Stimulated activated CD4-positive, alpha-beta T cell treated with anti-CD3 and anti-CD28 coated beads, Interleukin-12 subunit alpha, Interleukin-12 subunit beta, amount 100 ng/mL, for 48 hours (primary cell): Measurements from ENCODE around the gene ATP7B.
"Not testable (repeated sequence)": the region's sequence is repeated elsewhere in the genome, so short reads cannot be mapped to it uniquely, and the experiment has no call there.

Source experiments
- DNase-seq, 3 donors: peaks; one replicate each; pipeline ENCODE4 v3.0.0-alpha.2; 2020; ENCODE audit warnings: low read depth in 2 of 3, low spot score in 1 of 3

The ATP7B gene

GRCh38 chr13:52006523-52007245 is 4.6 kb downstream of the ATP7B start:
- DNase-seq: no peak

DNA sequence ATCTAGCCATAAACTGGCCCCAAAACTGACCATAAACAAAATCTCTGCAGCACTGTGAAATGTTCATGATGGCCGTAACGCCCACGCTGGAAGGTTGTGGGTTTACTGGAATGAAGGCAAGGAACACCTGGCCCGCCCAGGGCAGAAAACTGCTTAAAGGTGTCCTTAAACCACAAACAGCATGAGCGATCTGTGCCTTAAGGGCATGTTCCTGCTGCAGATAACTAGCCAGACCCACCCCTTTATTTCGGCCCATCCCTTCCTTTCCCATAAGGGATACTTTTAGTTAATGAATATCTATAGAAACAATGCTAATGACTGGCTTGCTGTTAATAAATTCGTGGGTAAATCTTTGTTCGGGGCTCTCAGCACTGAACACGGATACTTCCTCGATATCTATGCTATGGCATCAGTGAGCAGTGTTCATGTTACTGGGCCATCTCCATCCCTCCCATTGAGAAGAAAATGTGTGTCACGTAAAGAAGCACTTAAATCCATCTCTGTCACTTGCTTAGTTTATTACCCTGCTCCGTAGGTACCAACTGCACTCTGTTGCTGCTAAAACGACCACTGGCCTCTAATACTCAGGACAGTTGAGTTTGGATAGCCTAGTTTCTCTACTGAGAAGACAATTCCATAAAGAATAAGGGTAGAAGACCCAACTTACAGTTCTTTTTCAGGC is 5.3 kb downstream of the ATP7B start:
- no peak for DNase-seq

DNA sequence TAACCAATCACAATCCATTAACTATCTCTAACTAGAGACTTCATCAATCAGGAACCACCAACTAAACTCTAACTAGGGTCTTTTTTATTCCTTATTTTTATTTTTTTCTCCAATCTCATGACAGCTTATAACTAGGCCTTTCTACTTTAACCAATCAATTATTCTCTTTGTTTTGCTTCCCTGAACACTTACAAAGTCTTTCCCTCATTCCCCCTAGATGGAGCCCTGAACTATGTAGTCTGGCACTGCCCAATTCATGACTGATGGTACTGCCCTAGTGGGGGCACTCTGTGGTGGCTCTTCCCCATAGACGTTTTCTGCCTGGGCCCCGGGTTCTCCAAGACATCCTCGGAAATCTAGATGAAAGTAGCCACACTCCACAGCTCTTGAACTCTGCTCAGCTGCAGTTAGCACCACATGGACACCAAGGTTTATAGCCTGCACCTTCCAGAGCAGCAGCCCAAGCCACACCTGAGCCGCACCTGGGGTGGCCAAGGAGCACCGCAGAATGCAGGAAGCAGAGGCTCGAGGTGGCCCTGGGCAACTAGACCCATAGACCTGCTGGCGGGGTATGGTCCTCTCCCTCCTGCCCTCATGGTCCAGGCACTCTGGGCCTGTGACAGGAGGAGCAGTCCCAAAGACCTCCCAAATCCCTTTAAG is 6.6 kb downstream of the ATP7B start:
- no peak for DNase-seq

DNA sequence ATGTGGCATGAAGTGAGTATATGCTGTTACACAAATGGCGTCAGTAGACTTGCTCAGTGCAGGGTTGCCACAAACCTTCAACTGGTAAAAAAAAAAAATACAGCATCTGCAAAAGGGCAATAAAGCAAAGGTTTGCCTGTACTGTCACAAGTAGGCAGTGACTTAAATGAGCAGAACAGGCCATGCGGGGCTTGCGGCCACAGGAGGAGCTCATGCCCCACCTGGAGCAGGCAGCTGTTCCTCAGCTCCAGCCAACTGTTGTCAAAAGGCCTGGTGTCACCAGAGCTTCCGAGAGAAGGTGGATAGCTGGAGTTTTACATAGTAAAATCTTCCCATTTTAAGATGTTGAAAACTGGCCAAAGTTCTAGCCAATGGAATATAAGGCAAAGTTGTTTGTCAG is 7.7 kb downstream of the ATP7B start:
- DNase-seq: no peak

- DNase-seq: no peak
These were observed 8.9 kb downstream of the ATP7B start for GRCh38 chr13:52002361-52002760.

GRCh38 chr13:52001120-52001731 is 10.0 kb downstream of the ATP7B start:
- DNase-seq: no peak

- no peak for DNase-seq
These were observed 11.3 kb downstream of the ATP7B start for GRCh38 chr13:51999921-52000320.

DNA sequence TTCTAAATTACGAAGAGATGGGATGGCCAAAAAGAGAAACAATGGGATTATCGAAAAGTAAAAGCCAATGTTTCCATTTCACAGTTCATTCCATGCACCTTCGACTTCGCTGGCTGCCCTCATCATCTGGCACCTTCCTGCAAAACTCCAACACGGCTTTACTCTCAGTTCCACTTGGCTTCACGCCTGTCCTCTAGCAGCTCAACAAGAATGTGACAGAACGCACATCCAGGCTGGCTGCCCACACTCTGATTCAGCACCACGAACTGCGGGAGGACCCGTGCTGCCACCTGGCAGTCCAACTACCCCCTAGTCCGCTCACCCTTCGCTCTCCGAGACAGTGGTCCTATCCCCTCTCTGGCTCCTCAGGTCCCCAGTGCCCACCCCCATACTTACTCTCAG is 11.7 kb downstream of the ATP7B start:
- DNase-seq: no peak

DNA sequence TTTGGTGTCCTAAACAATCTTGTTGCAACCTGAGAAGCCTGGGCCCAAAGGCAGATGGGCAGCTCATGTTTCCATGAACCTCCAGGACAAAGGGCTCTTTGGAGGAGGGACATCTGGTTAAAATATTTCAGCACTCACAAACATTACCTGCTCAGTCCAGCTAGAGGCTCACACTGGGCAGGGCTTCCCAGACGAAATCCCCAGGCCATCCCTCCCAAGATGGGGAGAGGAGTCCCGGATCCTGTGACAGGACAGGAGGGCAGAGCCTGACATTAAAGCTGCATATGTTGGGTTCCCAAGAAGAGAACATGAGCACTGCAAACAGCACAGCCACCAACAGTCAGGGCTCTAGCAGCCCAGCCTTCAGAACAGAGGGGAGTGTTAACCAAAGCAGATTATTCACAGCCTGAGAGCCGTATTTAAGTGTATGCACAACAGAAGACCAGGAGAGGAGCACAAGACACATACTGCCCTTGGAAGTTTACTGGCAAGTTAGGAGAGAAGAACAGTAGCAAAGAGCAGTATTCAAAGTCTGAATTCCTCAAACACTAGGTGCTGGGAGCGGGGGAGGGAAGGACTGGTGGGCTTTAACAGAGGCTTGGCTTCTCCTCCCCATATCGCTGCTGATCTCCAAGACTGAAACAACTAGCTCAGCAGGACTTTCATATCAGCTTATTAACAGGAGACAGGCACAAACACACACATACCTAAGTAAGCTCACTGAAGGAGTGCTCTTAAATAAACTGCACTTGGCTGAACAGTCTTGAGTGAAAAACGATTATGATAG is 12.3 kb downstream of the ATP7B start:
- no peak for DNase-seq

- DNase-seq: no peak
These were observed 13.5 kb downstream of the ATP7B start for GRCh38 chr13:51997641-51998330.

DNA sequence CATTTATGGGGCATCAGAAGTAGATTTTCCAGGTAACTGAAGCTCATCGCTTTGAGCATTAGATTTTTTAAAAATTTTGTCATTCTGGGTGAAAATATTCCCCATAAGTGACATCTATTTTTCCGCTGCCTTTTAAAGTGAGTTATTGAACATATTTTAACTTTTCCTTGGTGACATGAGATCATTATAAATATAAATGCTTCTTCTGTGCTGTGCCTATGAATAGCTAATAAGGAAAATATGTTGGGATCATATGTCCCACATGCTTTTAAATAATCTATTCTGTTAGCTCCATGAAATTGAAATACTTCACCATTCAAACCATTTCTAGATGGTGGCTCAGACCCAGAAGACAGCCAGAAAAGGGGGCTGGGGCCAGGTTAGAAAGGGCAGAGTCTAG is 14.1 kb downstream of the ATP7B start:
- DNase-seq: no peak

DNA sequence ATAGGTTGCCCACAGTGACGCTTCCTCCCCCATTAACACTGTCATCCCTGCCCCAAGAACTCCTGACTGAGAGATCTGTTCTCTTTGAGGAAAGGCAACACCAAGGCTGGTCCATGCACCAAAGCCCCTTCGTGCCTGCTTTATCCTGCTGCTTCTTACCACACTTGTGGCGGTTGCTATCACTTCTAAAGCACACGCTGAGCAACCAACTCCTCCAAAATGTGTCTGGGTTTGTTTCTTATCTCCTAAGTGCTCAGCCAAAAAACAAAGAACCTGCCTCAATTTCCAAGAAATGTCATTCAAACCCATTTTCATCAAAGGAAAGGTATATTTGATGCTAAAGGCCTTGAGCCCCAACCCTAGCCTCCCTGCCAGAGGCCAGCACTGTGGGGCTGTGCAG is 14.6 kb downstream of the ATP7B start:
- DNase-seq: no peak

DNA sequence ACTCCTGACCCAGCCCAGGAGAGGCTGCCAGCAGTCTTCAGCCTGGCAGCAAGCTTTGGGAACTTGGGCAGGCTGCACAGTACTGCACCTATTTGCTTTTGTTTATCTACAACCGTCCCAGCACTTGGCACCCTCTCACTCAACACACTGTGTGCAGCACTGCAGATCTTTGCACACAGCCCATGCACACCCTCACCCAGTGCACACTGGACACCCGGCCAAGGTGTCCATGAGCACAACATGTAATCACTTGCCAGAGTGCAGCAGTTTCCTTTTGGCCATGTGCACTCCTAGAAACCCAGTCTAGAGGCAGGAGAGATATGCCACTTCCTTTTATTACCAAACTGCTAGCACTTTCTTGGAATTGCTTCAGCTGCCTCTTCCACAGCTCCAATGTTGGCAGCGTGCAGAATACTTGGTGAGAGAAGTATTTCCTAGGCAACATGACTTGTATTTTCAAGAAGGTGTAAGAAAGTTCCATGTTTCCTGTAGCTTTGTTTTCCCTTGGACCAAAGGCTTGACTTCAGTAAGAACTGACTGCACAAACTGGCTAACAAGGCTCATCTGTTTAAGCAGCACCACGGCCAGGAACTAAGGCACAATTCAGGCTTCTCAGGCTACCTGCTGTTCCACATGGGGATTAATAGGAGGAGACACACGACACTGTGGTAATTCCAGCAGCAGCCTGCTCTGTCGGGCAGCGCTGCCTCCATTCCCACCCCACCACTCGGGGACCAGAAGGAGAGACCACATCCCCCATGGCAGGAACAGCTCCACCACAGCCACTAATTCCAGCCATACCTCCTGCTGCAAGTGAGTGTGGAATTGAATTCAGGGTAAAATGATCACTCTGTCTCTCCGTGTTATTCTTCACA is 15.3 kb downstream of the ATP7B start:
- no peak for DNase-seq

GRCh38 chr13:51993713-51994112 is 17.5 kb downstream of the ATP7B start:
- DNase-seq: no peak

- DNase-seq: no peak
These were observed 22.1 kb downstream of the ATP7B start for GRCh38 chr13:51988988-51989618.

GRCh38 chr13:51984904-51985303 is 26.3 kb downstream of the ATP7B start:
- not testable (repeated sequence) for DNase-seq

DNA sequence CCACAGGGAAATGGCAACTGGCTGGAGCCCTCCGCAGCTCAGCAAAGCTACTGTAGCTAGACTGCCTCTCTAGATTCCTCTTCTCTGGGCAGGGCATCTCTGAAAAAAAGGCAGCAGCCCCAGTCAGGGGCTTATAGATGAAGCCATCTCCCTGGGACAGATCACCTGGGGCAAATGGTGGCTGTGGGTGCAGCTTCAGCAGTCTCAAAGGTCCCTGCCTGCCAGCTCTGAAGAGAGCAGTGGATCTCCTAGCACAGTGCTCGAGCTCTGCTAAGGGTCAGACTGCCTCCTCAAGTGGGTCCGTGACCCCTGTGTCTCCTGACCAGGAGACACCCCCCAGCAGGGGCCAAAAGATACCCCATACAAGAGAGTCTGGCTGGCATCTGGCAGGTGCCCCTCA is 28.0 kb downstream of the ATP7B start:
- not testable (repeated sequence) for DNase-seq

- DNase-seq: no peak
These were observed 29.9 kb downstream of the ATP7B start for GRCh38 chr13:51981355-51981754.

DNA sequence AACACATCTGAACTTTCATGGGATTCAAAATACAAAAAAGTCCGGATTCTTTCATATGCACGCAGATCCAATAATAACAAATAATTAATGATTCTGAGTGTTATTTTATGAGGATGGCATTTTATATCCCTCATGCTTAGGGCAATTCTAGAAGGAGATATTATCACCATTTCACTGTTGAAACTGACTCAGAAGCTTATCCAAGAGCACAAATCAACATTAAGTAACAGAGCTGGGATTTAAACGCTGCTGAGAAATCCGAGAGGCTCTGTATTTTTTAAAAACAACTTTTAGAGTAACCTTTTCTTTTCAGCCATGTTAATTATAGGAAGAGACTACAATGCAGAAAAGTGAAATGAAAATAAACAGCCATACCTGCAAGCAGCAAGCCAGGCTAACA is 30.3 kb downstream of the ATP7B start:
- DNase-seq: no peak
